SH-SY5Y (cell line): Measurements from ENCODE around the gene NUP50.

Source experiments
- GATA2 ChIP-seq: IDR thresholded peaks from 2 replicates; pipeline ENCODE4 v1.6.1; 2011; ENCODE audit warnings: mild to moderate bottlenecking, low read depth, low read length
- GATA3 ChIP-seq: IDR thresholded peaks from 2 replicates; pipeline ENCODE4 v1.6.1; 2011; ENCODE audit warnings: low read depth, mild to moderate bottlenecking, low read length, moderate library complexity

Gene NUP50

GRCh38 chr22:45218976-45219375, 55.3 kb downstream of the NUP50 start:
- TF ChIP-seq GATA2, result no peak
- TF ChIP-seq GATA3, result no peak

- TF ChIP-seq GATA3 (no peak), GATA2 (no peak)
These were observed 57.5 kb downstream of the NUP50 start for GRCh38 chr22:45221201-45221600.

GRCh38 chr22:45223304-45224117, 59.8 kb downstream of the NUP50 start:
- TF ChIP-seq GATA3, result no peak
- no peak for TF ChIP-seq GATA2

- TF ChIP-seq GATA2 (no peak), GATA3 (no peak)
These were observed 60.6 kb downstream of the NUP50 start for GRCh38 chr22:45224331-45224730.

- TF ChIP-seq GATA3 (no peak), GATA2 (no peak)
These were observed 61.4 kb downstream of the NUP50 start for GRCh38 chr22:45224988-45225731.

- TF ChIP-seq GATA2, result no peak
- no peak for TF ChIP-seq GATA3
These were observed 62.2 kb downstream of the NUP50 start for GRCh38 chr22:45225732-45226502.

GRCh38 chr22:45226503-45227186, 62.9 kb downstream of the NUP50 start:
- TF ChIP-seq GATA3 (no peak), GATA2 (no peak)

- TF ChIP-seq GATA2, result no peak
- TF ChIP-seq GATA3, result no peak
These were observed 64.1 kb downstream of the NUP50 start for GRCh38 chr22:45227645-45228400.

- TF ChIP-seq GATA3 (no peak), GATA2 (no peak)
These were observed 64.7 kb downstream of the NUP50 start for GRCh38 chr22:45228401-45228754.

- no peak for TF ChIP-seq GATA2
- no peak for TF ChIP-seq GATA3
These were observed 65.5 kb downstream of the NUP50 start for GRCh38 chr22:45229181-45229580.

GRCh38 chr22:45230026-45230721, 66.4 kb downstream of the NUP50 start:
- TF ChIP-seq GATA3 (no peak), GATA2 (no peak)

GRCh38 chr22:45231293-45231692, 67.6 kb downstream of the NUP50 start:
- no peak for TF ChIP-seq GATA3
- TF ChIP-seq GATA2, result no peak

- no peak for TF ChIP-seq GATA2
- no peak for TF ChIP-seq GATA3
These were observed 69.7 kb downstream of the NUP50 start for GRCh38 chr22:45233386-45233785.
